Sciatic nerve (tissue), 2 donors: ENCODE measurements around the gene RASD1. TPM values are rescaled to one million over a fixed set of nuclear protein-coding genes. Genes with fewer than 3 reads are reported as not detected.
A peak's percentile ranks its signal among the peaks of the same experiment; 100 is the strongest.
"Not testable (repeated sequence)": the region's sequence is repeated elsewhere in the genome, so short reads cannot be mapped to it uniquely, and the experiment has no call there.

Source experiments
- ATAC-seq: fragments of 200-7000 bp; cut with Tn5 transposase; one replicate; pipeline ENCODE4 v1.9.1; 2020; ENCODE audit warnings: mild to moderate bottlenecking, moderate library complexity
- DNase-seq: peaks from one replicate; pipeline ENCODE4 v3.0.0-alpha.2; 2020; ENCODE audit warnings: low spot score
- intact Hi-C: fragments of 100-400 bp; cut with DNase I; formaldehyde crosslinking; loops from one replicate; pipeline ENCODE4 v1.14.2; 2022
- total RNA-seq: library from RNA; stranded (reverse); fragmentation: NEBNext Ultra II Directional; extraction: Animal tissue kit (Norgen Biotek cat#: 25700); gene quantifications from one replicate; pipeline ENCODE4 v1.2.1, GENCODE V29; 2021
- donor health status: DM: no; HTN: no; CAD: no.
- donor health status: DM: no; HTN: no; CAD: no.

Gene RASD1
- total RNA-seq, 1 donor from 2014 or later, result 58.6 TPM

DNA sequence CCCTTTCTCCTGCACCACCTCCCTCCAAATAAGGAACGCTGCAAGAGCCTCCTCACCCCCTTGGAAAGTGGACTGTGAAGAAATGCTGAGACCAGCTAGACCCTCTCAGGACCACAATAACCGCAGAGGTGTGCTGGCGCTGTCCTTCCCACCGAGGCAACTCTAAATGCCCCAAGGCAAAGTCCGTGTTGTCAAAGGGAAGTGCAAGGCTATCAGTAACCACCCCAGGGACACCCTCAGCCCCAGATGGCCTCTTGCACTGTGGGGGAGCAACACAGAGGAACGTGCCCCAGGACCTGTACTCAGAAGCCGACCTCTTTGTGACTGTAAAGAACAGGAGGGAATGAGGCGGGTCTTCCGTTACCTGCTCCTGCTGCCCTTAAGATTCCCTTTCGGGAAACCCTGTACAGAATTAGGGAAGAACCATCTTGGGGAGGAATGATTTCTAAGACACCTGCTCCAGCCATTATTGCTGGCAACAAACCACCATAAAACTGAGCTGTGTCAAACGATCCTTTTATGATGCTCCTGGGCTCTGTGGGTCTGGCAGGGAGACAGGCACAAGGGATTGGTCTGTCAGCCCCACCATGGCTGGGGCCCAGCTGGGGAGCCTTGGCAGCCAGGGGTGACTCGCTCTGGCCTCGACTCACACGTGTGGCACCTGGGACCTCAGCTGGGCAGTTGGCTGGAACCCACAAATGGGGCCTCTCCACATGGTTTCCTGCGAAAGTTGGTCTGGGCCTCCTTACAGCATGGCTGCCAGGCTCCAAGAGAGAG, 34.0 kb downstream of the RASD1 start:
- DNase-seq, result no peak
- intact Hi-C loops, result no loop called here
- no peak for ATAC-seq

DNA sequence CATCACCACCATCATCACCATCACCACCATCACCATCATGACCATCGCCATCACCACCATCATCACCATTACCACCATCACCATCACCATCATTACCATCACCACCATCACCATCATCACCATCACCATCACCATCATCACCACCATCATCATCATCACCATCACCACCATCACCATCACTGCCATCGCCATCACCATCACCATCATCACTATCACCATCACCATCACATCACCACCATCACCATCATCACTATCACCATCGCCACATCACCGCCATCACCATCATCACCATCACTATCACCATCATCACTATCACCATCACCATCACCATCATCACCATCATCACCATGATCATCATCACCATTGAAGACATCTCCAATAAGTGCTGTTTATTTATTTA, 36.2 kb downstream of the RASD1 start:
- DNase-seq (no peak), ATAC-seq (no peak)
- intact Hi-C loops, result no loop called here

DNA sequence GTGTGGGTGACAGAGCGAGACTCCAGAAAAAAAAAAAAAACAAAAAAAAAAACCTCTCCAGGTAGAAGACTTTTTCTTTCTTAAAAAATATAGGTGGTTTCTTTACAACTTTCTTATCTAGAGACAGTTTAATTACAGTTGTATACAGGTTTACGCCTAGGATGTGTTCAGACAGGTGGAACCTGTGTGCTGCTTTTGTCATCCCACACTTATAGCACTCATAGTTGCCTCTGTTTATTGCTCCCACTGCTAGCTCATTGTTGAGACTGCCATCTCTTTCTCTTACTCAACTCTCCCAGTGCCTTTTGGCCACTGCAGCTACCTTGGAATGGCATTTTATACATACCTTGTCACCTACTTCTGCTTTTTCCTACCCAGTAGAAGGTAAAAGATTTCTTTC, 38.5 kb downstream of the RASD1 start:
- no peak for ATAC-seq
- DNase-seq, result no peak
- intact Hi-C loops, result no loop called here

DNA sequence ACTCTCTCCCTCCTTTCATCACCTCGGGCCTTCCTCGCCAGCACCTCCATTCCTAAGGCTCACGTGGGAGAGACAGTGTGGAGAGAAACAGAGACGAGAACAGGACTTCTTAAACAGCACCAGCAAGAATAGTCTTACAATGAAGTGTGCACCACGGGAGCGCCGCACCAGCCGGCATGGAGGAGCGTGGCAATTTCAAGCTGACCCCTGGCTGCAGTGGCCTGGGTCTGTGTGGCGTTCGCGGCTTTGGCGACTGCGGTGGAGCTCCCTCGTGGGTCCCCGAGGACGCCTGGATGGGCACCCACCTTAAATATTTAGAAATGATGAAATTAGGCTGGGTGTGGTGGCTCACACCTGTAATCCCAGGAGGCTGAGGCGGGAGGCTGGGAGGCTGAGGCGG, 39.9 kb downstream of the RASD1 start:
- no peak for ATAC-seq
- no peak for DNase-seq
- intact Hi-C loops, result no loop called here

DNA sequence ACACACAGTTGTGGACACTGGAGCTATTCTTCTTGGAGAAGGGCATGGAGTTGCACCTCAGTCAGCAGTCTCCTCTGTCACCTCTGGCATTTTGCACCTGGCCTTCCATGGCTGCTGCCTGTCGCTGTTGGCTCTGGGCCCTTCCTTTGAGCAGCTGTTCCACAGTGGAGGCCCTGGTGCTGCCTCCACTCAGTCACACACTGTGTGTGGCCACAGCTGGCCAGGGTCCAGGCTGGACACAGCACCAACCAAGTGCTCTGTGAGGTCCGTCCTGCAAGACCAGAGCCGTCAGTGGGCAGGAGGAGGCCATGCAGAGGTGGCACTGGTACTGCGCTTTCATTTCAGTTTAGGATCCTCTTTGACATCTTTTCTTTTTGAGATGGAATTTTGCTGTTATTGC, 41.0 kb downstream of the RASD1 start:
- DNase-seq, result no peak
- intact Hi-C loops, result no loop called here
- ATAC-seq, result no peak

DNA sequence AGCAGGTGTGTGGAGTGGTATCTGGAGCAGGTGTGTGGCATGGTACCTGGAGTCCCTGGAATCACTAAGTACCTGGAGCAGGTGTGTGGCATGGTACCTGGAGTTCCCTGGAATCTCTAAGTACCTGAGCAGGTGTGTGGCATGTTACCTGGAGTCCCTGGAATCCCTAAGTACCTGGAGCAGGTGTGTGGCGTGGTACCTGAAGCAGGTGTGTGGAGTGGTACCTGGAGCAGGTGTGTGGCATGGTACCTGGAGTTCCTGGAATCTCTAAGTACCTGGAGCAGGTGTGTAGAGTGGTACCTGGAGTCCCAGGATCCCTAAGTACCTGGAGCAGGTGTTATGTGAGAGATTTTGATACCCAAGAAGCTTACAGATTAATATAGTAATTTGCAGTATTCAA, 41.5 kb downstream of the RASD1 start:
- DNase-seq, ATAC-seq, intact Hi-C loops: not testable (repeated sequence)

DNA sequence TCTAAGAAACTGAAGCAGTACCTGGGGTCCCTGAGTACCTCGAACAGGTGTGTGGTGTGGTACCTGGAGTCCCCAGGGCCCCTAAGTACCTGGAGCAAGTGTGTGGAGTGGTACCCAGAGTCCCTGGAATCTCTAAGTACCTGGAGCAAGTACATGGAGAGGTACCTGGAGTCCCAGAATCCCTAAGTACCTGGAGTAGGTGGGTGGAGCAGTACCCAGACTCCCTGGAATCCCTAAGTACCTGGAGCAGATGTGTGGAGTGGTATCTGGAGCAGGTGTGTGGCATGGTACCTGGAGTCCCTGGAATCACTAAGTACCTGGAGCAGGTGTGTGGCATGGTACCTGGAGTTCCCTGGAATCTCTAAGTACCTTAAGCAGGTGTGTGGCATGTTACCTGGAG, 41.9 kb downstream of the RASD1 start:
- intact Hi-C loops, result no loop called here
- no peak for DNase-seq
- no peak for ATAC-seq

DNA sequence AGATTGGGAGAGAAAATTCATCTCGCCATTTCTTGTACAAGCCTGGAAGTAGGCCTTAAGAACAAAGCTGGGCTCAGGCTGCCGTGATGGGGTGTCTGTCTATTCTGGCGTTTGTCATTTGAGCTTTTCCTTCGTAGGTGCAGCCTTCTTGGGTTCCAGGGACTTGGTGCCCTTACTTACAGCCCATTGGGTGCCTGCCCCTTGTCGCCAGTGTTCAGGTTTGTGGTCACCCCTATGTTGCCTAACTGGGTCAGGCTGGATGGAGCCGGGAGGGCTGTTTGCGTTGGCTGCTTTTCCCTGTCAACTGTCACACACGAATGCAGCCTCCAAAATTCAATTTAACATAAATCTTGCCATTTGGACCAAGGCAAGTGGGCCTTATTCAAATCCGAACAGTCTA, 43.1 kb downstream of the RASD1 start:
- no peak for DNase-seq
- intact Hi-C loops, result no loop called here
- ATAC-seq, result no peak

DNA sequence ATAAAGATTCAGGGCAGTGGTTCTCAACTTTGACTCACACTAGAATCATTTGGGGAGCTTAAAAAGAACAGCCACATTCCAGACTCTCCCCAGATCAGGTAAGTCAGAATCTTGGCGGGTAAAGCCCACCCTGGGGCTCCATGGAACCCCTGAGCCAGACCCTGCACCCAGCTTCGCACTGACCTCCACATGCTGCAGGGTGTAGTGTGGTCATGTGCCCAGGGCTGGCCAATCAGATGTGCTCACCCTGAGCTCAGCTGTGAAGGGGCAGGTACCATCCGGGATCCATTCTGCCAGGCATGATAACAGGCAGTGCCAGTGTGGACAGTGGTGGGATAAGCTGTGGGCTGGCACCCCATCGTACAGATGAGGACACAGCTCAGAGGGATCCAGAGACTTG, 47.5 kb downstream of the RASD1 start:
- ATAC-seq (no peak), DNase-seq (no peak)
- intact Hi-C loops, result loop anchor here (10.0 kb wide), 1 partner anchor 934 kb away; no protein-coding TSS in a partner anchor

DNA sequence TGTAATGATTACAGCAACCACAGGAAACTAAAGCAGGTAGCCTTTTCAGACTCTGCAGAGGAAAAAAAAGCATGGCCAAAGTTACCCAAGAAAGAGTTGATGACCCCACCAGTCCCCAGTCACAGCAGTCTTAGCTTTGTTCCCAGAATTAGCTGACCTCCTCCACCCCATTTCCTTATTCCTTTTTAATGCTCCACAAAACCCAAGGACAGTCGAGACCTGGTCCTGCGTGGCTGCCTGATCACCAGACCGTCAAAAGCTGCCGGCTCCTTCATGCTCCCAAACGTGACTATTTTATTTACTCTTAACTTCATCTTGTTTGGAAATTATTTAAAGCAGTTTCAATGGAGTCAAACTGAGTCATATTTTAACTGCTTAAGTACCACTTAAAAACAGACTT, 48.1 kb downstream of the RASD1 start:
- intact Hi-C loops, result loop anchor here (10.0 kb wide), 1 partner anchor 933 kb away; no protein-coding TSS in a partner anchor
- ATAC-seq (no peak), DNase-seq (no peak)

DNA sequence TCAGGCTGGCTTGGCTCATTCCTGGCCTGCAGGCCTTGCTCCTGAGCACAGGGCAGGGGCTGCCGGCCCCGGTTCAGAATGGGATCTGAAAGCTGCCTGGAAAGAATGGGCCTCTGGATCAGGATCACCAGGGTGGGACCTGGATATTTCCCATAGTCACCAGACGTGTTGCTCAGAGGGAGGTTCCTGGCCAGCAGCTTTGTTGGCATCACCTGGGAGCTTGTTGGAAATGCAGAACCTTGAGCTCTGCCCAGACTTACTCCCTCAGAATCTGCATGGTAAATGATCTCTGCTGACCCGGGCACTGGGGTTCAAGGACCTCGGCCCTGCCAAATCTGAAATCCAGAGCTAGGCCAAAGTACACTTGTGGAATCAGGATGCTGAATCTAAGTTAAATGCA, 48.9 kb downstream of the RASD1 start:
- no peak for DNase-seq
- intact Hi-C loops, result loop anchor here (10.0 kb wide), 1 partner anchor 932 kb away; no protein-coding TSS in a partner anchor
- ATAC-seq, result no peak

DNA sequence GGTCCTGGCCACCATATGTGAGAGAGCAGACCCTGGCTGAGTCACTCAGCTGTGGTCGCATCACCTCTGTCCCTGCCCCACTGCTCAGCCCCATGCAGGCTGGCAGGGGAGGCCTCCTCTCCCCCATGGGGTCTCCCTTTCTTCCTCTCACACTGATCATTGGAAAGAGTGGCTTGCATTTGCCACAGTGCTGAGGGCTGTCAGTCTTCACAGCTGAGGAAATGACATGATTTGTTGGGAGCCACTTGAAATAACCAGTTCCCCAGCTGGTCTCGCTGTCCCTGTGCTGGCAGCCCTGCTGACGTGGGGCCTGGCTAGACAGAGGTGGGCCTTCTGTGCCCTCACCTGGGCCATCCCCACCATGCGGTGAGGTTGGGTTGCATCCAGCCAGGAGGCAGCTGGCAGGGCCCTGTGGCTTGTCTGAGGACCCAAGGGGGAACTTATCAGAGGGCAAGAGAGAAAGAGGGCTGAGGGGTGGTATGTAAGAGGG, 49.5 kb downstream of the RASD1 start:
- ATAC-seq, result peak; percentile 19
- DNase-seq, result no peak
- intact Hi-C loops, result loop anchor here (10.0 kb wide), 1 partner anchor 932 kb away; no protein-coding TSS in a partner anchor

DNA sequence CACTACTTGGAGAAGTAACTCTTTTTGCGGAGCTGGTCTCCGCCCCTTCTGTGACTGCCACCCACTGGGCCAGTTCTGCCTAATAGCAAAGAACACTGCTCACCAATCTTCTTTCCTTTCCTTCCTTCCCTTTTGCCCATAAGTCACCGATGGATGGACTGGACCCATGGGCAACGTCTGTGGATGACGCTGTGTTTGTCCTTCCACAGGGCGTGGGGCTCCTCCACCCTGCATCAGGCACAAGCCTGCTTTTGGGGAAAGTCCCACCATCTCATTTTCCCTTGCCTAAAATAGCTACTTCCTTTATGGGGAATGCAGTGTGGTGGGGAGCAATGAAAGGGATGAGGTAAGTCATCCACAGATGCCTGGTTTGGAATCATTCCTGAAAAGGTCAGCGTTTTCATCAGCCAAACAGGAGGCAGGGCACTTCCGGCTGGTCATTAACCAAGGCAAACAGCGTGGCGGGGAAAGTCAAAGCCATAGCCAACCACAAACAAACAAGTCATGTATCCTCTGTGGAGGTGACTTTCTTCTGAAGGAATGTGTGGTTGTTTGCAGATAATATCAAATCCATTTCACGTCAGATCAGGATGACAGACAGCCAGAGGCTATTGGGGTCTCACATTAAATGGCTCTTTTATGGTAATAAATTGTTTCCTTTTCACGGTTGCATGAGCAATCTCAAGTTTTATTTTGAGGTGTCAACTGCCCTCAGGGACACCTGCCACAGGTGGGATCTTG, 50.1 kb downstream of the RASD1 start:
- intact Hi-C loops, result loop anchor here (10.0 kb wide), 1 partner anchor 931 kb away; no protein-coding TSS in a partner anchor
- peak; percentile 92 for ATAC-seq
- DNase-seq, result peak; percentile 79

DNA sequence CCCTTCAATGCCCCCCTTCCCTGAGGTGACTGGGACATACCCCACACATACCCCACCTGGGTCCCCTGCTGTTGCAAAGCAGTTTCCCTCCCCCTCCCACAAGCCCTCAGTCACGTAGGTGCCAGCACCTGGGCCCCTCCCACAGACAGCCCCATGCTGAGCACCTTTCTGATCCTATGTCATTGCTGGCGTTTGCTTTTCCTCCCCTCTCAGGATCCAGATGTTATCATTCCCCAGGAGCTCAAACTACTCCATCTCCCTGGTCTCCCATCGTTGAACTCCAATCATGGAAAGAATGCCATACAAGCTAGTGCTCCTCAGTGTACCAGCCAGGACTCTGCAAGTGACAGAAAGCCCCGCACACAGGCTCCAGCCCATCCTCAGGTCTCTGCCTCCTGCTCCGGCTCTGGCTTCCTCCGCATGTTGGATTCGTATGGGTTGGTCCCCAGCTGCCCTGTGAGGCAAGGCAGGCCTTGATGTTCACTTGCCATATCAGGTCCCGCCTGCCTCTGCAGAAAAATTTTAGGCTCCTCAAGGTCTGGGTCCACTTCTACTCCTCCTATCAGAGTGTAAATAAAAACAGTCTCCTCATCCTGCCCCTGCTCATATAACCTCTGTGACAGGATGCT, 50.8 kb downstream of the RASD1 start:
- intact Hi-C loops, result loop anchor here (10.0 kb wide), 1 partner anchor 931 kb away; no protein-coding TSS in a partner anchor
- ATAC-seq (no peak), DNase-seq (no peak)

Other genes starting within 250 kb of the RASD1 start
- gene COPS3, start 215.1 kb downstream of the RASD1 start, total RNA-seq, result 46.8 TPM
- gene NT5M, start 193.0 kb downstream of the RASD1 start, total RNA-seq, result 3.9 TPM
- 13.7 TPM for gene MED9, start 19.4 kb downstream of the RASD1 start, total RNA-seq
- gene PEMT, start 95.3 kb upstream of the RASD1 start, total RNA-seq, result 27.6 TPM
- 62.0 TPM for gene RAI1, start 185.1 kb upstream of the RASD1 start, total RNA-seq